Measurements from ENCODE around the gene CBFA2T2.
"Not testable (repeated sequence)": the region's sequence is repeated elsewhere in the genome, so short reads cannot be mapped to it uniquely, and the experiment has no call there.

Gene CBFA2T2

DNA sequence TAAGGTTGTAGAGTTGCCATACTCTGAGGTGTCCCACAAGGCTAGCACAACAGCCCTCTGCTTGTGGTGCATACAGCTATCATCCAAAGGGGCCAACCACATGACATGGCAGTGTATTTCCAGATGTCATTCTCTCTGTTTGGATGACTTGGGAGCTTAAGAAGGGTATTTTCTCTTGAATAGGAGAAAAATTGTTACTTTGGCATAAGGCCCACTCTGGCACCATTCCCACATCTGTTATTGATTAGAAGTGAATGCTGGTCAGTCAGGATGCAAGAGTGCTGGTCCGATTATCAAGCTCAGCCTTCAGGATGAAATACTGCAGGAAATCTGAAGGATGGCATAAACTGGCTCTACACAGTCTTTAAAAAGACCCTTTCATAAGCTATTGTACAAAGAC is 88.6 kb downstream of the CBFA2T2 start:
- DNase-seq = peak; percentile 66

DNA sequence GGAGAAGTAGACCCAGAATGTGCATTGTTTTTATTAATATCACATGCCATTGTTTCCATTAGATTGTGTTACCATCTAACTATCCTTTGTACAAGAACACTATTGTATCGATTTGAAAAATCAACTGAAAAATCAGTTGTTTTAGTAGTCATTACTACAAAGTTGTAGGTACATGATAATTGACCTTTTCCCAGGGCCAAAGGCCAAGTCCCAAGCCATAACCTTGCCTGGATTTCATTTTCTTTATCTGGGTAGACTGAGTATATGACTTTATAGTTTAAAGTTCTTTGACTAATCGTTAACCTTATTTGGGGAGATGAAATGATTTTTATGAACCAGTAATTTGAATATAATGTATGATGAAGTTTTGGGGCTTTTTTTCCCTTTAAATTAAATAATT is 93.2 kb downstream of the CBFA2T2 start:
- DNase-seq = no peak

DNA sequence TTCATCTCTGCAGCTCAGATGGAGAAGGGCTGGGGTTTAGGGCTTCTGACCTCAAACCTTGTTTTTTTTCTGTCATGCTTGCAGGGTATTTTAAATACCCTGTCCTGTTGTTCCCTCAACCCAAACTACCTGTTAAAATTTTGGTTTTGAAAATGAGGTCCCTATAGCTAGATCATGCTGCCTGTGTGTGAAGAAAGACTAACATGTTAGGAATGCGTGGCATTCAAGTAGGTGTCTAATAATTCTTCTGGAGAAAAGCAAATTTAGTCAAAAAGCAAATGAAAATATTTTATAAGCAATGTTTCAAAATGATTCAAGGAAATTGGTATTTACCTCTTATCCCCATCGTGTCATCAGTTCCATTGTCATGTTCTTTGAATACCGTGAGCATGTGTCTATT is 95.1 kb downstream of the CBFA2T2 start:
- no peak for DNase-seq

DNA sequence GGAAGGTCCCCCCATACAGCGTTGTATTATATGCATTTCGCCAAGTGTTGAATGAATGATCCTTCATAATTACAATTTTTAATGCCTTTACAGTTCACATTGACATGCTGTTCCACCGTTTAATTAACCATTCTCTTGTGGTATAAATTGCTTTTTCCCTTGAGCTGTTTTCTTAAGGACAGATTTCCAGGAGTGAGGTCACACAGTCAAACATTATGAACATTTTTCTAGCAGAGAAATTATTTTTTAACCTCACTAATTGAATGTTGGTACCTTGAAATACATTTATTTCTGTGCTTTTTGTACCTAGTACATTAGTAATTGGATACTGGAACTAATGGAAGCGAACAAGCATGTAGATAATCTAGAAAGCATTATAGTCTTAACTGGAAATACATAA is 95.5 kb downstream of the CBFA2T2 start:
- no peak for DNase-seq

DNA sequence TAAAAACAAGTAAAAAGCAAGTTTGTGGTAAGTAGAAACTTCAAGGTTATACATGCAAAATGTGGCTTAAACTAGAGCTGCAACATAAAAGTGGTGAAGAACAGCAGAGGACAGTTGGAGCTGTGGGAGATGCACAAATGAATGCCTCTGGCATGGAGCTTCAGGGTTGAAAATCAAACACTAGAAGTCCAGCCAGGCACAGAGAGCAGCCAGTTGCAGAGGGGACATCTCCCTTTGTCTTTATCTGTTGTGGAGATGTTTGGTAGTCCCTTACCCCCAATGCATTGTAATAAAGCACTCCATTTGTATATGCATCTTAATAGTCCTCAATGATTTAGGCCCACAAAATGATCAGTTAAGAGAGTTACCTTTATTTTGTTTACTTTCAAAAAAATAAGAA is 99.2 kb downstream of the CBFA2T2 start:
- DNase-seq = no peak

DNA sequence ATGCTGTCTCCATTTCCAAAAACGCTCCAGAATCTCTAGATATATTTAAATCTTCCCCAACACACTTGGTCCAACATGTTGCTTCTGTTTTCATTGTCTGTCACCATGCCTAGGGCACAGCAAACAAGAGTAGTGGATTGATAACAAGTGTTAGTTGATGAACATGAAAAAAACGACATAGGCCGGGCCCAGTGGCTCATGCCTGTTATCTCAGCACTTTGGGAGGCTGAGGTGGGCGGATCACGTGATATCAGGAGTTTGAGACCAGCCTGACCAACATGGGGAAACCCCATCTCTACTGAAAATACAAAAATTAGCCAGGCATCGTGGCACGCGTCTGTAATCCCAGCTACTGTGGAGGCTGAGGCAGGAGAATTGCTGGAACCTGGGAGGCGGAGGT is 102.0 kb downstream of the CBFA2T2 start:
- DNase-seq = not testable (repeated sequence)

DNA sequence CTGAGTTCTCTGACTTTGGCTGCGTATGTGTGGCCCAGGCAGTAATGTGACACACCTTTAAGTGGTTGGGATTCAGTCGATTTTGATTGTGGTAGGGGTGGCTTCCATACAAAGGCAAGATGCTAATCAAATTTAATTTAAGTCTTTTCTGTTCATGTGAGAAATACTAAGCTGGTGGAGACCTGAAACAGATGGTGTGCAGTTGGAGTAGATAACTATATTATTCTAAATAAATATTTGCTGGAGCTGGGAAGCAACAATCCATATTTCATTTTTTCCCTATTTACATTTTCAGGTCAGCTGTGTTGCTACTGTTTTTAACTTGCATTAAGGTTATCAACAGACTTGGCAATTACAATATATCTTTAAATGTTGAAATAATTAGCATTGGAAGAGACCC is 104.8 kb downstream of the CBFA2T2 start:
- DNase-seq = no peak

DNA sequence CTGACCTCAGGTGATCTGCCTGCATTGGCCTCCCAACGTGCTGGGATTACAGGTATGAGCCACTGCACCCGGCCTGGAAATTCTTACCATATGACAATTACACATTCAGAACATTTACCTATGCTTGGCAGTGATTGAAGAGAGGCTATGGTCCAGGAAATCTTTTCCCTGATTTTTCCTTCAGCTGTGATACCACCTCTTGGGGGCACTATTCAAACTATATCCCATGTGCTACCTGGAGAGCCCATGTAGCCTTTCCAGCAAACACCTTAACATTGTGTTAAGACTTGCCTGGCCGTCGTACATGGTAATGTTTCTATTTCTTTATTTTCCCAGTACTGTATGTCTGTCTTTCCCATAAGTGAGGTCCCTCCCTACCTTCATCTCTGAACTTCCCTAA is 110.5 kb downstream of the CBFA2T2 start:
- no peak for DNase-seq

DNA sequence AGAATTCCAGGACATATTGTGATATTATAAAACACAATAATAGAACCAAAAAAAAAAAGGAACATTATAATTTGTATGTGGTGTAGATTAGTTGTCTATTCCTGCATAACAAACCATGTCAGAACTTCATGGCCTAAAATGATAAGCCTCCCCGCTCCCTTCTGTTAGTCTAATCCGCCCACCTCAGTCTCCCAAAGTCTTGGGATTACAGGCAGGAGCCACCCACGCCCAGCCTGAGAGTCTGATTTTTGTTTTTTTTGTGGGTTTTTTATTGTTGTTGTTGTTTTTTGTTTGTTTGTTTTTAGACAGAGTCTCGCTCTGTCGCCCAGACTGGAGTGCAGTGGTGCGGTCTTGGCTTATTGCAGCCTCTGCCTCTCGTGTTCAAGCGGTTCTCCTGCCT is 111.1 kb downstream of the CBFA2T2 start:
- DNase-seq = no peak

DNA sequence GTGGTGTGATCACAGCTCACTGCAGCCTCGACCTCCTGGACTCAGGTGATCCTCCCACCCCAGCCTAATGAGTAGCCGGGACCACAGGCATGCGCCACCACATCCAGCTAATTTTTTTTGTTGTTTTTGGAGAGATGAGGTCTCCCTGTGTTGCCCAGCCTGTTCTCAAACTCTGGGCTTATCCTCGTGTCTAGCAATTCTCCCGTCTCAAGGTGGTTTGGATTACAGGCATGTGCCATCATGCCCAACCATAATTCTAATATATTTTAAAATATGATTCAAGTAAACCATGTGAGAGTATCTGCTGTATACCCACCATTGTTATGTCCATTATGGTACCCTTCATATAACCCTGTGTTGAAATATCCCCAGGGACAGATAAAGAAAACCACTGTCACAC is 112.0 kb downstream of the CBFA2T2 start:
- no peak for DNase-seq

DNA sequence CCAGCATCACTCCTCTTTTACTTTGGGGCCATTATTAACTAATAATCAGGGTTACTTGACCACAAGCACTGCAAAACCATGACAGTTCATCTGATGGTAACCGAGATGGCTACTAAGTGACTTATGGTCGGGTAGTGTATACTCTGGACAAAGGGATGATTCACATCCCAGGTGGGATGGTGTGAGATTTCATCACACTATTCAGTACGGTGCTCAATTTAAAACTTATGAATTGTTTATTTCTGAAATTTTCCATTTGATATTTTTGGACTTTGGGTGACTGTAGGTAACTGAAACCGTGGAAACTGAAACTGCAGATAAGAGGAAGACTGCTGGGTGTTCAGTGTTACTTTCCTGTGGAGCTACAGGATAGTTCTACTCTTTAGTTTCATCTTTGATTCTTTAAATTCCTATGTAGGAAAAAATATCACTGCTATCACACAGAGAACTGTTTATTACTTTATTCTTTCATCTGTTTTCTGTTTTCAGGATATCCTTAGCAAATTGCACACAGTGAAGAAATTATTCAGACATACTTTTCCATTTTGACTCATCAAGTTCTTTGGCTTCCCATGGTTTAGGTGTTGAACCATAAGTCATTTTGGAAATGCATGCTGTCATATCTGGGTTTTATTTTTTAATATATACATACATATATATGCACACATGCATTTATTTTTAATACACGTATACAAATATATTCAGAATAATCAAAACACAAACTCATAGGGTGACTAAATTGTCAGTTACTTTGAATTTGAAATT is 113.1 kb downstream of the CBFA2T2 start:
- DNase-seq = no peak

DNA sequence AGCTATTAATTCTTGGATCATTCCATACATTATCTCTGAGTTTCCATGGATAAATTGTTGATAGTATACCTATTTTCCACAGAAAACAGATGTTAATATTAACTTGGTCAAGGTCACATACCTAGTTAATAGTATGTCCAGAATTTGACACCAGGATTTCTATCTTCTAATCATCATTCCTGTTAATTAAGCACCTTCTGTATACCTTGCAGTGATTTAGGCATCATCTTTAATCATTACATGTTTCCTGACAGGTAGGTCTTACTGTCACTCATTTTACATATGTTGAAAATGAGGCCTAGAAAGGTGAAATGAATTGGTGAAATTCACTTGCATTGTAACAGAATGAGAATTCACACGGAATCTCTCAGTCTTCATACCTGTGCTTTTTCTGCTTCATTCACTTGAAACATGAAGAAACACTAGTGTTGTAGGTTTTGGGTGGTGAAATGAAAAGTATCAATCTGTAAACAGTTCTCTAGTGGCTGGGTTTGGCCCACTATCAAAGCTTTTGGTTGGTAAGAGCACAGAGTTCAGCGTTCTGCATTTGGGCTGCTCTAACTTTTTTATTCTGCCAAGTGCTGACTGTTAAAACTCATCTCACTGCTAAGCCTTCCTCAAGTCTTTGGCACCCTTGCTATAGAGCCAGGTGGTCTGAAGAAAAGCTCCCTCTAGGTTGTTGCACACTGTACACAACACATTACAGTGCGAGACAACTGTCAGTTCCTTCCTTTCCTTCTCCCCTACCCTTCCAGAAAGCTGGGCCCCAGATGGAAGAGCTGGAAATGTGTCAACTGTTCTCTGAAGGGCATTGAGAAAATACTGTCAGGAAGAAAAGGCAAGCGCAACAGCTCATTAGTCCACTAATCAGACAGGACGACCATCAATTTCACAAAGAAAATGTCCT is 114.4 kb downstream of the CBFA2T2 start:
- DNase-seq = no peak

DNA sequence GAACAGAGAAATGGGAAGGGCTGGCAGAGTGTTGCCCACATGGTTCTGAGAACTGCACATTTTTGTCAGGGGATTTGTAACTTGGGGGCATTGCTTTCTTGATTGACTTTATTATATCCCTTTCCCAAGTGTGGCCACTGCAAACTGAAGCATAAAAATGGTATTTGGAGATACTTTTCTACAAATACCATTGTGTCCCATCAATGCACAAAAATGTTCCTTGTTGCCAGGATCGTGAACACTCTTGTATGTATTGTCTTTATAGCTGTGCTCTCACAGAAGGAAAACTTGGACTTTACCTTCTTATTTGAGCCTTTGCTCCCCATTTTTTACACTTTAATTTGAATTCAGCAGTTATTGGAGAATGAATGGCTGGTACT is 115.1 kb downstream of the CBFA2T2 start:
- no peak for DNase-seq

DNA sequence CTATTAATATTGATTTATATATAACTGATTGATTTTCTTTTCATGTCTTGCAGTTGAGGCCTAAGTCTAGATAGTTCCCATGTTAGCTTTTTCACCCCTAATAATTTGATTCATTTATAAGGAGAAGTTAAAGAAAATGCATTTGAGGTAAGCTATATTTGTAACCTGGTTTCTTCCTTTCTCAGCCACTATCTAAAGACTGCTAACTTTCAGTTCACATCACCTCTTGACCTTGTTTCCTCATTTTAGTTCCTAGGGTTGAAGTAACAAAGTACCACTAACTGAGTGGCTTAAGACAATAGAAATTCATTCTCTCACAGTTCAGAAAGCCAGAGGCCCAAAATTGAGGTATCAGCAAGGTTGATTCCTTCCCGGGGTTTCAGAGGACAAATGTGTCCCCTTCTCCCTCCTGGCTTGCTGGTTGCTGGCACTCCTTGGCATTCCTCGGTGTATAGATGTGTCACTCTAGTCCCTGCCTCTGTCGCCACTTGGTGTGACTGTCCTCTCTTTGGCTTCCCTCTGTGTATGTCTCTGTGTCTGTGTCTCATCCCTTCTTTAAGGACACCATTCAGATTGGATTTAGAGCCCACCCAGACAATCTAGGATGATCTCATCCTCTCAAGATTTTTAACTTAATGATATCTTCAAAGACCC is 116.3 kb downstream of the CBFA2T2 start:
- no peak for DNase-seq

DNA sequence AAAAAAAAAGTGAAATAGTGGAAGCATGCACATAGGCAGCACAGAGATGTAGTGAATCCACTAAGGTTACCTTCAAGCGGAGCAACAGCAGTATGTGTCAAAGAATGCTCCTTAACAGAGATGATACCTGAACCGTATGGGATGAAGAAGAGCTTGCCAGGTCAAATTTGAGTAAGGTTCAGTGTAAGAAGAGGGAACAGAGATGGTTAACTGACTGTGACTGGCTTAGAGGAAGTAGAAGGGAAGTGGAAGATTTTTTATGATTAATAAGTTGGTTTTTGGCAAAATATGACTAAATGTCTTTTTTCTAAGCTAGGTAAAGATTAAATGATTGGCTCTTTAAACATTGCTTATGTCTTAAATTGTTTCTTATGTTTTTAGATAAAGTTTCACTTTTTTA is 119.6 kb downstream of the CBFA2T2 start:
- DNase-seq = no peak

DNA sequence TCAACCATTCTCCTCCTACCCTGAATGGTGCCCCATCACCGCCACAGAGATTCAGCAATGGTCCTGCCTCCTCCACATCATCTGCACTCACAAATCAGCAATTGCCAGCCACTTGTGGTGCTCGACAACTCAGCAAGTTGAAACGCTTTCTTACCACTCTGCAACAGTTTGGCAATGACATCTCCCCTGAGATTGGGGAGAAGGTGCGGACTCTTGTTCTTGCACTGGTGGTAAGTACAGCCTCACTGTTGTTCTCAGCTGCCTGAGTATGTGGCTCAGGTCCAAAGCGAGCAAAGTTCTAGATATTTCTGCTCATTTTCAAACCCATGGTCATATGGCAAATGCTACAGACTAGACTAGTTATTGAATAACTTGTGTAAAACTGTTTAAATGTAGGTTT is 121.2 kb downstream of the CBFA2T2 start:
- no peak for DNase-seq

DNA sequence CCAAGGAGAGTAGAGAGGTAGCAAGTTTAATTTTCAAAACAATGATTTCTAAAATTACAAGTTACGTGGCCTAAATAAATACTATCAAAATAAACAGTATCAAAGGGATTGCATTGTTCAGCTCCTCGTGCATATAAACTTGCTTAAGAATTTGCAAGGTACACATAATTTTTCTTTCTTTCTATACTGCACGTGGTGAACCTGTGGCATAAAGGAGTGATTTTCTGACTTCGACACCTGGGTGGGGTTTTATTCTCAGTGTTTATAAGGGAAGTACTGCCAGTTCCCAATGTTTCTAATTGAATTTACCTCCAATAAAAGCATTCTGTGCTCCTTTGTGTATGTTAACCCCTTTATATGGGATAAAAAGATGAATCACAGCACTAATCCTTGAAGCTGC is 122.1 kb downstream of the CBFA2T2 start:
- no peak for DNase-seq

DNA sequence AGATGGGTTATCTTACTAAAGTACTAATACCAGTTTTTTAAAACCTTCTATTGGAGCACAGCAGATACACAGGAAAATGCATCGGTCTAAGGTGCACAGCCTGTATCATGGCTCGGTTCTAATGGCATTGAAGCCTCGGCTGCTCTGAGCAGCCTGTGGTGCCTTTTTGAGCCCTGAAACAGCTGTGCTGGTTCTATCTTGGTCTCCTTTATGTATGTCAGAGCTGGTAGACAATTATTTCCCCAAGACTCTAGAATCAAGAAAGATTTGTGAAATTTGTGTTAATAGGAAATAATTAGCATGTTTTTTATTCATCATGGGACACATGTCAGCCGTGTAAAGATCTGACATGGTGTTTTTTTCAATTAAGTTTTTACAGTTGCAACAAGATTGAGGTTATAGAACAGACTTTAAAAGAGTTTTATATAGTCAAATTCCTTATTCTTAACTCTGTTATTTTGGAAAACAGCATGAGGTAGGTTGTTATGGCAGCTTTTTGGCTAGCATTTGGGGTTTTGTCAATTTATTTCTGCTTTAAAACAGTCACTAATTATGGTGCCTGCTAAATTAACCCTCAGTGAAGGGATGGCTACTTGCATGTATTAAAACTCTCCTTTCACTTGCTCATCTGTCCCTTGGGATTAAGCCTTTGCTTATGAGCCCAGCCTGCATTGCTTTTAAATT is 132.0 kb downstream of the CBFA2T2 start:
- DNase-seq = no peak

DNA sequence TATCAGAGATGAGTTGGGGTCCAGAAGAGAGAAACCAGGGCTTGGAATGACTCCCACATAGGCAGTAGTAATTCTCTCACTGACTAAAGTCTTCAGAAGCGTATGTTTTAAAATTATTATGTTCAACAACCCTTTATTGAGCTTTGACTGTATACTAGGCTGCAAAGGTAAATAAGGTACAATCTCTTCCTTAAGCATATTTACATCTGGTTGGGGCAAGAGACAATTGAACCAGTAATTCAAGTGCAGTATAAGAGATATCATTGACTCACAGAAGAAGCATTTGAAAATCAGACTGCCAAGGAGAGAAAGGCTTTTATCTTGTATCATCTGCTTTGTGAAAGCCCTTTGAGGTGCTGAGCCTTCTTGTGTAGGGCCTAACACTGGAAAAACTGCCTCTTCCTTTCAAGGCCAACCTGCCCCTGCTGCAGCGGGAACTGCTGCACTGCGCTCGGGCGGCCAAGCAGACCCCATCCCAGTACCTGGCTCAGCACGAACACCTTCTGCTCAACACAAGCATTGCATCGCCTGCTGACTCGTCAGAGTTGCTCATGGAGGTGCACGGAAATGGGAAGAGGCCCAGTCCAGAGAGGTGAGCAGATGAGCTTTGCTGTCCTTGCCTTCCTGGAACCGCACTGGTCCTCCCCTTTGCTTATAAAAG is 132.9 kb downstream of the CBFA2T2 start:
- no peak for DNase-seq

DNA sequence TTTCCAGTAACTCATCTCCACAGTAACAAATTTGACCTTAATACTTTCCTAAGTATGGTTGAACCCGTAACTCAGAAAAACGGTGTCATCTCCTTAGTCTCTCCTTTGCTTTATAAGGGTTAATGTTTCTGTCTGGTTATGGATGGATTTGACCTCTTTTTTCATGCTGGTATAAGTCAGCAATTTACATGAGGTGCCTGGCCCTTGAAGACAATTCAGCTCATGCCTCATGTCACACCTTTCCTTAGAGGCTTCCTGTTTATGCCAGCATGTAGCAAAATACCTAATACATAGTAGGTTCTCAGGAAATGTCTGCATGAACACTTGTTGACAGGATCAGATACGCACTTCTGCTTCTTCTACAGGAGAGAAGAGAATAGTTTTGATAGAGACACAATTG is 134.5 kb downstream of the CBFA2T2 start:
- no peak for DNase-seq

DNA sequence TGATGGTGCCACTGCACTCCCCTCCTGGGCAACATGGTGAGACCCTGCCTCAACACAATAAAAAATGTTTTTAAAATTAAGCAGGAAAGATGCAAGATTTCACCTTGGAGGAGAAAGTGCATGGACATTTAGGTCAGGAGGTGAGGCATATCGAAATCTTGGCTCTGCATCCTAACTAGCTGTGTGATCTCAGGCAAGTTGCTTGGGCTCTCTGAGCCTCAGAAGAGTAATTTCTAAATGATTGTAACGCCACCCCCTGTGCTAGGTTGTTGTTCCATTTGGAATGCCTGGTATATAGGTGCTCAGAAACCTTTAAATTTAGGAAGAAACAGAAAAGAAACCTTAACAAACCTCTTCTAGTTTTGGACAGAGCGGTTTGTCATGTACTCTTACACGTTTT is 136.3 kb downstream of the CBFA2T2 start:
- no peak for DNase-seq

DNA sequence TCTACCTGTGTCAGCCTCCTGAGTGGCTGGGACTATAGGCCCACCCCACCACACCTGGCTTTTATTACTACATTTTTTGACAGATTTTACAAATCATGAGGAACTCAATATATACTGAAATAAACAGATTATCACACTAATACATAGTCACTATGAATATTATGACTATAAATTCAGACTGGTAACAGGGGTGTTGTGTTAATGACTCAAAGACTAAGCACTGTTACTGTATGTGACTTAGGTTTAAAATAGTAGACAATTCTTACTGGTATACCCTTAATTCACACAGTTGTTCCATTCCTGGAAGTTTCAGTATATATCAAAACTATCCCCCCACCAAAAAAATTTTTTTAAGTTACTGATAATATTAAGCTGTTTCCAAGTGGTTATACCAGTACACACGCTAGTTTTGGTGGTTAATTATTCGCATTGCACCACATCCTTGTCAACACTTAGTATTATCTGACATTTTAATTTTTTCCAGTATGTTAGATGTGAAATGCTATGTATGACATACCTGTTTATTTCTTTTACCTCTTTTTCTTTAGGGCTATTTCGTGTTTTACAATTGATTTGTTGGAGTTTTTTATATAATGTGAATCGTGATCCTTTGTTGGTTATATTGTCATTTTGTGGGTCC is 137.8 kb downstream of the CBFA2T2 start:
- no peak for DNase-seq
